GM12801 (cell line): ENCODE results near the gene REL.

Experiments
- CTCF ChIP-seq: IDR thresholded peaks from one replicate; pipeline ENCODE4 v1.5.1; 2011; ENCODE audit warnings: control low read depth; ENCODE audit not compliant: insufficient read length; ENCODE audit errors: extremely low read depth

The REL gene

GRCh38 chr2:60934165-60934722 lies 52.9 kb downstream of the REL start:
- no peak for TF ChIP-seq CTCF

- no peak for TF ChIP-seq CTCF
These were observed 55.4 kb downstream of the REL start for GRCh38 chr2:60936757-60937156.

GRCh38 chr2:60938301-60938700 lies 56.9 kb downstream of the REL start:
- TF ChIP-seq CTCF: no peak

GRCh38 chr2:60939622-60940021 lies 58.2 kb downstream of the REL start:
- TF ChIP-seq CTCF: no peak

GRCh38 chr2:60945341-60945740 lies 64.0 kb downstream of the REL start:
- TF ChIP-seq CTCF: no peak

GRCh38 chr2:60947056-60947455 lies 65.7 kb downstream of the REL start:
- TF ChIP-seq CTCF: no peak

GRCh38 chr2:60948161-60948560 lies 66.8 kb downstream of the REL start:
- no peak for TF ChIP-seq CTCF
